Esophagus squamous epithelium (tissue), 5 donors: ENCODE measurements around the gene LRG1. TPM values are rescaled to one million over a fixed set of nuclear protein-coding genes. Genes with fewer than 3 reads are reported as not detected.

Experiments
- DNase-seq: peaks from one replicate; lab custom pipeline; 2025; lab: John Stamatoyannopoulos, UW
- H3K27ac ChIP-seq, 4 donors: fragments of 200-600 bp; sonication (generic); one replicate each; pipeline ENCODE4 v1.5.1; 2016 to 2019; ENCODE audit warnings: mild to moderate bottlenecking in 1 of 4
- H3K27me3 ChIP-seq, 4 donors: fragments of 200-600 bp; sonication (generic); 1 replicate in 3 of 4; 2 replicates in 1 of 4; pipeline versions ENCODE4 v1.5.1 to v1.6.0; 2017 to 2021; ENCODE audit warnings: antibody characterized with exemption in 1 of 4
- H3K36me3 ChIP-seq, 3 donors: fragments of 200-600 bp; sonication (generic); one replicate each; pipeline ENCODE4 v1.5.1; 2016 to 2019
- H3K4me1 ChIP-seq, 3 donors: fragments of 200-600 bp; sonication (generic); one replicate each; pipeline ENCODE4 v1.5.1; 2017 to 2019
- H3K4me3 ChIP-seq, 4 donors: fragments of 200-600 bp; sonication (generic); 1 replicate in 3 of 4; 2 replicates in 1 of 4; pipeline ENCODE4 v1.5.1; 2016 to 2019; ENCODE audit warnings: mild to moderate bottlenecking in 2 of 4, moderate library complexity in 1 of 4
- H3K9me3 ChIP-seq, 3 donors: fragments of 200-600 bp; sonication (generic); one replicate each; pipeline ENCODE4 v1.5.1; 2016 to 2019
- POLR2A ChIP-seq, 4 donors: fragments of 450-650 bp; IDR thresholded peaks; one replicate each; pipeline ENCODE4 v1.6.1; 2017; ENCODE audit warnings: antibody characterized with exemption in 4 of 4, mild to moderate bottlenecking in 4 of 4, moderate library complexity in 3 of 4
- WGBS, 2 donors: methylation state at CpG; one replicate each; pipeline ENCODE4 v1.1.5; 2018; 5-methylcytosine and 5-hydroxymethylcytosine counted together
- intact Hi-C: fragments of 100-400 bp; cut with DNase I; formaldehyde crosslinking; loops from one replicate; pipeline ENCODE4 v1.15.0; 2022
- total RNA-seq, 4 donors: library from RNA; depleted of rRNA; stranded (reverse); fragments of >200 nt; gene quantifications; one replicate each; pipeline ENCODE4 v1.1.0, GENCODE V29; 2016
- TF ChIP-seq, protein P1 (sequence below), 6 experiments: fragments of 450-650 bp in 4 of 6; fragments of 200-600 bp in 2 of 6; sonication (generic) in 2 of 6; IDR thresholded peaks; one replicate each; pipeline ENCODE4 v1.5.1; 2016 to 2019; ENCODE audit warnings: antibody characterized with exemption in 6 of 6, mild to moderate bottlenecking in 4 of 6, moderate library complexity in 4 of 6
- donor health status: DM: yes; HTN: yes; CAD: no.

The LRG1 gene
- total RNA-seq, 4 donors from 2014 or later, result 3.8 to 53.0 (median 21.1) TPM

DNA sequence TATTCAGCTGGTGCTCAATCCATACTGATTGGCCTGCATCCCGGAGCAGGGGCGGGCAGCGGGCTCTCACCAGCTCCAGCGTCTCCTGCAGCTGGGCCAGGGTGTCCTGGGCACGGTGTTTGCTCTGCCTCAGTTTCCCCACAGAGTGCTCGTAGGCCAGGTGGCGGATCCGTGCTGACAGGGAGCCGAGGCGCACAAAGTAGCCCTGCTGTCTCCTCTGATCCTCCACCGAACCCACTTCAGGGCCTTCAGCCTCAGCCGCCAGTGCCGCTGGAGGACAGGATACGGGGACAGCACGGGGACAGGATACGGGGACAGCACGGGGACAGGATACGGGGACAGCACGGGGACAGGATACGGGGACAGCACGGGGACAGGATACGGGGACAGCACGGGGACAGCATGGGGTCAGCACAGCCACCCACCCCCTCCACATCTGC lies 14.3 kb downstream of the LRG1 start:
- H3K4me1 ChIP-seq, result no peaks in the 10 kb centered on the region
- H3K36me3 ChIP-seq, result no peaks in the 10 kb centered on the region
- DNase-seq, result no peak
- H3K27me3 ChIP-seq, result no peaks in the 10 kb centered on the region
- TF ChIP-seq, protein P1, sequence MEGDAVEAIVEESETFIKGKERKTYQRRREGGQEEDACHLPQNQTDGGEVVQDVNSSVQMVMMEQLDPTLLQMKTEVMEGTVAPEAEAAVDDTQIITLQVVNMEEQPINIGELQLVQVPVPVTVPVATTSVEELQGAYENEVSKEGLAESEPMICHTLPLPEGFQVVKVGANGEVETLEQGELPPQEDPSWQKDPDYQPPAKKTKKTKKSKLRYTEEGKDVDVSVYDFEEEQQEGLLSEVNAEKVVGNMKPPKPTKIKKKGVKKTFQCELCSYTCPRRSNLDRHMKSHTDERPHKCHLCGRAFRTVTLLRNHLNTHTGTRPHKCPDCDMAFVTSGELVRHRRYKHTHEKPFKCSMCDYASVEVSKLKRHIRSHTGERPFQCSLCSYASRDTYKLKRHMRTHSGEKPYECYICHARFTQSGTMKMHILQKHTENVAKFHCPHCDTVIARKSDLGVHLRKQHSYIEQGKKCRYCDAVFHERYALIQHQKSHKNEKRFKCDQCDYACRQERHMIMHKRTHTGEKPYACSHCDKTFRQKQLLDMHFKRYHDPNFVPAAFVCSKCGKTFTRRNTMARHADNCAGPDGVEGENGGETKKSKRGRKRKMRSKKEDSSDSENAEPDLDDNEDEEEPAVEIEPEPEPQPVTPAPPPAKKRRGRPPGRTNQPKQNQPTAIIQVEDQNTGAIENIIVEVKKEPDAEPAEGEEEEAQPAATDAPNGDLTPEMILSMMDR (IDR thresholded peaks at IDR 0.05), result no peak
- TF ChIP-seq POLR2A (IDR thresholded peaks at IDR 0.05), result no peak
- WGBS, 2 donors, result 40 to 61% methylated on average over 6 to 9 of the region's 23 CpGs
- intact Hi-C loops, result no loop called here
- no peaks in the 10 kb centered on the region for H3K9me3 ChIP-seq
- H3K27ac ChIP-seq, result no peak overlapping the region
- H3K4me3 ChIP-seq, result no peak overlapping the region

DNA sequence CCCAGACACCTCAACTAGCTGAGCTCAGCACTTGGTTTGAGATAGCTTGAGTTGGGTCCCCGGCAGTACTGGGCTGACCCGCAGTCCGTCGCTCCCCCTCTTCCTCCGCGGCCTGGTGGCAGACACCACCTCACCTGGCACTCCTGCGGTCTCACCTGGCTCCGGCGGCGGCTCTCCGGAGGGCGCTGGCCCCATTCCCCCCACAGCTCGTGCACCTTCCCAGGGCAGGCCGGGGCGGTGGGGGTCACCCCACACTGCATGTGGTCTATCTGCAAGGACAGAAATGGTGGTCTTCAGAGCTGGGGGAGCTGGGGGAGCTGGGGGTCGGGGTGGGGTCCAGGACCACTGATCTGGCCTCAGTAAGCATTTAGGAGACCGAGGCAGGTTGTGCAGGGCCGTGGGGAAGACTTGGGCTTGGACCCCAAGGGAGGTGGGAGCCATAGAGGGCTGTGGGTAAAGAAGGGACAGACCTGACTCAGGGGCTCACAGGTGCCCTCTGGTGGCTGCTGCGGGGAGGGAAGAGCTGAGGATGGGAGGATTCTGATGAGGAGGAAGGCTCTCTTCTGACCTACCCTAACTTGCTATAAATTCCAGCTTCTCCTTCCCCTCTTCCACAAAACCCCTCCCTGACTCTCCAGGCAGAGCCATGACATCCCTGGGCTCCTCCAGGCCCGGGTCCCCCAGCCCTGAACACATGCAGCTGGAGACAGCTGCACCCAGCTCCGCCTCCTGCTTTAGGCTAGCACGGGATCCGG lies 14.9 kb downstream of the LRG1 start:
- TF ChIP-seq POLR2A (IDR thresholded peaks at IDR 0.05), result no peak
- TF ChIP-seq, protein P1 (IDR thresholded peaks at IDR 0.05), result peak; percentile 31 to 70 (median 52)
- Histone ChIP-seq H3K27ac (no peak overlapping the region), H3K36me3 (no peaks in the 10 kb centered on the region), H3K9me3 (no peaks in the 10 kb centered on the region), H3K4me3 (no peak overlapping the region), H3K4me1 (peaks cover under 1 to 2% (median 2%) of the 10 kb centered on the region in 3 donors), H3K27me3 (no peaks in the 10 kb centered on the region)
- intact Hi-C loops, result no loop called here
- WGBS, 2 donors, result 60 to 72% methylated on average over 7 to 12 of the region's 23 CpGs
- DNase-seq, result no peak

DNA sequence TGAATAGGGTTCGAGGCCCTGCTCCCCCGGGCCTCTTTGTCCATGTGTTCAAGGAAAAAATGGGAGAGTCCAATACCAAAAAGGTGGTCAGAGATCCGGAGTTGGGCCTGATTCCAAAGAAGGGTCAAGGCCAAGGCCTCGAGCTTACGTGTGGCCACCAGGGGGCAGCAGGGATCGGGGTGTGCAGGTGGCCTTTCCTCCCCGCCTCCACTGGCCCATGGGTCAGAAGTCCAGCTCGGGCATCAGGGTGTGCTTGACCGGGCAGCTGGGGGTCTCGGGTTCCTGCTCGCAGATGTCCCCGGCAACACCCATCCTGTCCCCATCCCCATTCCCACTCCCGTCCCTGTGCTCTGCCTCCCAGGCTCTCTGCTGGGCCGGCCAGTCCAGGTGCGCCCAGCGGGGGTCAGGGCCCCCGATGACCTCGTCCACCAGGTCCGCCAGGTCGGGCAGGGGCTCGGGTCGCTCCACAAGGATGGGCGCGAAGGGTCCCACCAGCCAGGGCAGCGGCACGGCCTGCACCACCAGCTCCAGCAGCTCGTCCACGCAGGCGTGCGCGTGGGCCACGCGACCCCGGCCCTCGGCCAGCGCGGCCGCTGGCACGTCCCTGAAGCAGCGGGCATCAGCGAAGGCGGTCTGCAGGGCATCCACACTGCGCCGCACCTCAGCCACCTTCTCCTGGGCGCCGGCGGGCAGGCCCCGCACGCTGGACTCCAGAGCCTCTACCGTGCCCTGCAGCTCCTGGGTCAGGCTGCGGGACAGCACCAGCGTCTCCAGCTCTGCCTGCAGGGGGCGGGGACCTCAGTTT lies 16.3 kb downstream of the LRG1 start:
- Histone ChIP-seq H3K9me3 (no peaks in the 10 kb centered on the region), H3K4me1 (peaks cover 15 to 16% (median 16%) of the 10 kb centered on the region in 3 donors), H3K27ac (no peak overlapping the region), H3K4me3 (no peak overlapping the region), H3K27me3 (peaks cover 0 to 1% (median 0%) of the 10 kb centered on the region in 4 donors), H3K36me3 (no peaks in the 10 kb centered on the region)
- DNase-seq, result no peak
- no peak for TF ChIP-seq POLR2A (IDR thresholded peaks at IDR 0.05)
- TF ChIP-seq, protein P1 (IDR thresholded peaks at IDR 0.05), result peak in 5 of 6 experiments; percentile 45 to 64 (median 51)
- intact Hi-C loops, result no loop called here
- WGBS, 2 donors, result 21 to 35% methylated on average over 6 to 8 of the region's 53 CpGs

DNA sequence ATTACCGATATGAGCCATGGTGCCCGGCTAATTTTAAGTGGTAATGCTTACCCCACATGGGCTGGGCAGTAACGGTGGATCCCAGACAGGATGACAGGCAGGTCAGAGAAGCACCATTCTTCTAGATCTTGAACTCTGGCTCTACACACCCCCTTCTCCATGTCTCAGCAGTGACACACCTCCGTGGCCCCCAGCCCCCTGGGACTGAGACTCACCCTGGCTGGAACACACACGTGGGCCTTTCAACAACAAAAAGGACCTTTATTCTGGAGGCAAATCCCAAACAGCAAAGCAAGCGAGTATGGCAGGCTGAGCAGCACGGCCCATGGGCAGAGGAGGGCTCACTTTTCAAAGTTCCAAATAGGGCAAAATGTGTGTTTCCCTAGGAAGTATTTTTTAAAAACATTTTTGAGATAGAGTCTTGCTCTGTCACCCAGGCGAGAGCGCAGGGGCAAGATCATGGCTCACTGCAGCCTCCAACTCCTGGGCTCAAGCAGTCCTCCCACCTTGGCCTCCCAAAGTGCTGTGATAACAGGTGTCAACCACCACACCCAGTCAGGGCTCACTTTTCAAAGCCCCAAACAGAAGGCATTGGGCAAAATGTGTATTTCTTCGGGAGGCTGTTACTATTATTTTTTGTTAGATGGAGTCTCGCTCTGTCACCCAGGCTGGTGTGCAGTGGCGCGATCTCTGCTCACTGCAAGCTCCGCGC lies 17.4 kb downstream of the LRG1 start:
- Histone ChIP-seq H3K27ac (no peak overlapping the region), H3K9me3 (no peaks in the 10 kb centered on the region), H3K36me3 (no peaks in the 10 kb centered on the region), H3K4me1 (peaks cover 18 to 23% (median 20%) of the 10 kb centered on the region in 3 donors), H3K27me3 (peaks cover 0 to 9% (median 0%) of the 10 kb centered on the region in 4 donors), H3K4me3 (no peak overlapping the region)
- intact Hi-C loops, result no loop called here
- no peak for DNase-seq
- TF ChIP-seq POLR2A (IDR thresholded peaks at IDR 0.05), result no peak
- TF ChIP-seq, protein P1 (IDR thresholded peaks at IDR 0.05), result no peak
- WGBS, 2 donors, result 84 to 86% methylated on average over 13 to 15 of the region's 15 CpGs
